K562 (cell line): ENCODE measurements around the gene PTGER4. TPM values are rescaled to one million over a fixed set of nuclear protein-coding genes. Genes with fewer than 3 reads are reported as not detected.

ENCODE experiments used
- ATAC-seq: fragments of 200-7000 bp; cut with Tn5 transposase; 3 replicates; pipeline ENCODE4 v1.9.1; 2020; ENCODE audit warnings: moderate library complexity
- BruUV-seq: library from RNA; stranded (reverse); fragments of 400-500 nt; replicated peaks from 2 replicates; lab custom pipeline; 2021; lab: Mats Ljungman, UMichigan
- CTCF ChIA-PET: fragments of 300-600 bp; formaldehyde crosslinking; extraction: SDS; loops from one replicate; lab custom pipeline; 2021; ENCODE audit warnings: low intra/inter-chr PET ratio; lab: Yijun Ruan, JAX
- POLR2A ChIA-PET: fragments of 300-600, 350-650 bp; sonication (Branson Sonifier 250); formaldehyde crosslinking; extraction: SDS; loops from one replicate; lab custom pipeline; 2021; ENCODE audit warnings: antibody characterized with exemption, inconsistent platforms; lab: Yijun Ruan, JAX
- DNase-seq, 4 experiments: peaks; one replicate each; pipeline versions ENCODE4 v3.0.0 to v3.0.0-alpha.2; 2011 to 2018; ENCODE audit warnings: low spot score in 3 of 4, mixed read lengths in 3 of 4; ENCODE audit errors: extremely low read depth in 1 of 4
- FAIRE-seq: peaks from 2 replicates; lab custom pipeline; 2011; peaks lifted over from hg19 to GRCh38; lab: Jason Lieb, UNC
- H2AFZ ChIP-seq: 2 replicates; pipeline ENCODE4 v1.6.0; 2011; ENCODE audit warnings: low read depth, low read length, control low read depth, inconsistent platforms
- H3K27ac ChIP-seq: fragments of 200-600 bp; 3 replicates; pipeline ENCODE4 v1.8.0; 2011; ENCODE audit warnings: low read depth, mild to moderate bottlenecking, control low read depth, inconsistent platforms, low read length, moderate library complexity, mixed read lengths; ENCODE audit errors: extremely low read depth
- H3K27me3 ChIP-seq, 2 experiments: fragments of 300-600 bp in 1 of 2; 2 replicates in 1 of 2; 3 replicates in 1 of 2; pipeline versions ENCODE4 v1.6.0 to v1.8.0; 2011; ENCODE audit warnings: inconsistent platforms in 2 of 2, low read length in 2 of 2, mild to moderate bottlenecking in 1 of 2, mixed read lengths in 1 of 2, moderate library complexity in 1 of 2; ENCODE audit not compliant: control insufficient read depth in 2 of 2, insufficient read depth in 2 of 2
- H3K36me3 ChIP-seq: fragments of 300-600 bp; 3 replicates; pipeline ENCODE4 v1.8.0; 2011; ENCODE audit warnings: mild to moderate bottlenecking, low read length, inconsistent platforms; ENCODE audit not compliant: control insufficient read depth, insufficient read depth
- H3K4me1 ChIP-seq, 2 experiments: fragments of 200-600 bp in 1 of 2; replicated peaks in 1 of 2; 2 replicates in 1 of 2; 3 replicates in 1 of 2; pipeline versions ENCODE4 v1.5.1 to v1.8.0; 2011; ENCODE audit warnings: inconsistent platforms in 2 of 2, low read length in 2 of 2, mild to moderate bottlenecking in 1 of 2, mixed read lengths in 1 of 2, moderate library complexity in 1 of 2; ENCODE audit not compliant: control insufficient read depth in 2 of 2, insufficient read depth in 2 of 2
- H3K4me2 ChIP-seq: 2 replicates; pipeline ENCODE4 v1.6.1; 2011; ENCODE audit warnings: low read length, control low read depth, inconsistent platforms, mixed read lengths; ENCODE audit not compliant: insufficient read depth
- H3K4me3 ChIP-seq: fragments of 200-600 bp; sonication (generic), shearing (Covaris generic); 2 replicates; pipeline ENCODE4 v1.5.1; 2016; ENCODE audit warnings: control low read depth, inconsistent platforms
- H3K79me2 ChIP-seq: fragments of 200-600 bp; 3 replicates; pipeline ENCODE4 v1.8.0; 2011; ENCODE audit warnings: low read length, inconsistent platforms; ENCODE audit not compliant: control insufficient read depth, insufficient read depth
- H3K9ac ChIP-seq, 2 experiments: 2 replicates each; pipeline versions ENCODE4 v1.6.0 to v1.6.1; 2011; ENCODE audit warnings: low read depth in 2 of 2, low read length in 2 of 2, control low read depth in 1 of 2, inconsistent platforms in 1 of 2, mild to moderate bottlenecking in 1 of 2, mixed read lengths in 1 of 2; ENCODE audit not compliant: insufficient read depth in 1 of 2
- H3K9me1 ChIP-seq: one replicate; pipeline ENCODE4 v1.6.0; 2011; ENCODE audit warnings: inconsistent platforms, mild to moderate bottlenecking, low read length, moderate library complexity; ENCODE audit not compliant: control insufficient read depth, insufficient read depth
- H3K9me3 ChIP-seq: replicated peaks from 2 replicates; pipeline ENCODE4 v1.5.1; 2011; ENCODE audit warnings: low read depth, low read length, inconsistent platforms; ENCODE audit not compliant: control insufficient read depth, insufficient read depth
- H4K20me1 ChIP-seq: replicated peaks from 2 replicates; pipeline ENCODE4 v1.6.1; 2011; ENCODE audit warnings: low read length, inconsistent platforms, mixed read lengths; ENCODE audit not compliant: control insufficient read depth, insufficient read depth
- DEAF1 ChIP-seq: fragments of 450-650 bp; formaldehyde crosslinking; IDR thresholded peaks from 2 replicates; pipeline ENCODE4 v1.4.0; 2020; ENCODE audit warnings: mild to moderate bottlenecking, moderate library complexity
- EP400 ChIP-seq: fragments of 450-650 bp; IDR thresholded peaks from 2 replicates; pipeline ENCODE4 v1.6.1; 2017; ENCODE audit warnings: antibody characterized with exemption, mild to moderate bottlenecking, moderate library complexity
- ILK ChIP-seq: fragments of 450-650 bp; IDR thresholded peaks from 2 replicates; pipeline ENCODE4 v1.6.1; 2016; ENCODE audit warnings: missing genetic modification characterization, low read depth, mild to moderate bottlenecking, missing compliant biosample characterization, moderate library complexity, borderline replicate concordance
- NCOA1 ChIP-seq: fragments of 450-650 bp; IDR thresholded peaks from 2 replicates; pipeline ENCODE4 v1.6.1; 2016; ENCODE audit warnings: low read depth
- PREB ChIP-seq: sonication (generic); formaldehyde crosslinking; IDR thresholded peaks from 2 replicates; pipeline ENCODE4 v1.8.1; 2023; ENCODE audit warnings: mild to moderate bottlenecking, missing genetic modification reagents
- RBM34 ChIP-seq: fragments of 200-400 bp; formaldehyde crosslinking; IDR thresholded peaks from 2 replicates; pipeline ENCODE4 v1.6.1; 2018; ENCODE audit warnings: low read length, borderline replicate concordance; ENCODE audit not compliant: insufficient read depth
- SIN3B ChIP-seq: fragments of 450-650 bp; IDR thresholded peaks from 2 replicates; pipeline ENCODE4 v1.6.1; 2017; ENCODE audit warnings: low read depth, mild to moderate bottlenecking, moderate library complexity
- SMAD4 ChIP-seq: fragments of 250-450 bp; sonication (Bioruptor Pico); conservative IDR thresholded peaks from 2 replicates; pipeline ENCODE4 v1.8.0; 2021; ENCODE audit warnings: inconsistent platforms, mild to moderate bottlenecking, moderate library complexity
- TCF15 ChIP-seq: fragments of 250-450 bp; sonication (Bioruptor Pico); IDR thresholded peaks from 2 replicates; pipeline ENCODE4 v1.8.0; 2022; ENCODE audit warnings: moderate library complexity, mild to moderate bottlenecking, inconsistent platforms
- TEAD2 ChIP-seq: fragments of 450-650 bp; IDR thresholded peaks from 2 replicates; pipeline ENCODE4 v1.6.1; 2016; ENCODE audit warnings: missing genetic modification characterization, control low read depth, missing compliant biosample characterization
- U2AF2 ChIP-seq: fragments of 200-400 bp; formaldehyde crosslinking; optimal IDR thresholded peaks from 2 replicates; pipeline ENCODE3; 2017; ENCODE audit warnings: low read depth, mild to moderate bottlenecking, low read length
- ZNF224 ChIP-seq: sonication (generic); formaldehyde crosslinking; IDR thresholded peaks from 2 replicates; pipeline ENCODE4 v1.8.0; 2022; ENCODE audit warnings: mild to moderate bottlenecking, missing genetic modification reagents
- WGBS: fragments of 100-300 bp; shearing (Covaris generic); methylation state at CpG from one replicate; pipeline ENCODE4 v1.1.6; 2016; ENCODE audit warnings: low coverage, mixed read lengths; ENCODE audit not compliant: insufficient coverage; ENCODE audit errors: missing lambda C conversion rate; 5-methylcytosine and 5-hydroxymethylcytosine counted together
- in situ Hi-C: fragments of 300-500 bp; cut with MboI; formaldehyde crosslinking; loops from 4 replicates; pipeline ENCODE4 v1.15.0; 2018; ENCODE audit warnings: inconsistent platforms, mixed read lengths
- intact Hi-C: fragments of 100-400 bp; cut with micrococcal nuclease; formaldehyde crosslinking; loops from 2 replicates; pipeline ENCODE4 v1.14.2; 2022
- polyA plus RNA-seq, 8 experiments: library from polyadenylated mRNA; depleted of rRNA in 4 of 8; stranded (reverse) in 5 of 8; unstranded in 3 of 8; fragments of >200 nt; fragmentation: Nextera tagmentation in 2 of 8; fragmentation: Illumina TruSeq in 1 of 8; extraction: Ambion mirVana in 2 of 8; extraction: Trizol in 1 of 8; gene quantifications; 2 replicates each; pipeline versions ENCODE4 v1.2.1 to v1.2.3, GENCODE V29; 2011 to 2014; ENCODE audit warnings: inconsistent platforms in 1 of 8, missing spikeins in 1 of 8
- total RNA-seq, 7 experiments: library from RNA; depleted of rRNA in 6 of 7; stranded (reverse); fragments of >200 nt in 6 of 7; fragmentation: Illumina TruSeq in 2 of 7; extraction: Trizol in 2 of 7; gene quantifications; 2 replicates each; pipeline versions ENCODE4 v1.2.1 to v1.2.3, GENCODE V29; 2011 to 2021; ENCODE audit warnings: low replicate concordance in 1 of 7

The PTGER4 gene
- total and polyA plus RNA-seq, 9 of the 15 experiments (the other 6 are each of a cell fraction or from before 2014, with no cell fraction given): 0.31 TPM; not detected in 8

GRCh38 chr5:40667161-40667663 is 12.5 kb upstream of the PTGER4 start:
- no peaks in the 10 kb centered on the region for H4K20me1 ChIP-seq
- no TSS peak for BruUV-seq
- ATAC-seq (no peak), DNase-seq (no peak), FAIRE-seq (no peak)
- no peaks in the 10 kb centered on the region for H3K9me1 ChIP-seq
- H3K4me3 ChIP-seq: no peak overlapping the region
- H3K4me2 ChIP-seq: no peak overlapping the region
- CTCF ChIA-PET: no interaction called here
- no peak overlapping the region for H3K27ac ChIP-seq
- no peak overlapping the region for H3K9ac ChIP-seq
- no peaks in the 10 kb centered on the region for H3K79me2 ChIP-seq
- H3K27me3 ChIP-seq: no peaks in the 10 kb centered on the region; a peak in 1 of 5 replicates
- no peaks in the 10 kb centered on the region for H3K36me3 ChIP-seq
- TF ChIP-seq U2AF2 (no peak), RBM34 (no peak)
- TF ChIP-seq, all 486 proteins: peak for 0
- H3K9me3 ChIP-seq: no peaks in the 10 kb centered on the region
- intact Hi-C loops (no loop called here), in situ Hi-C loops (no loop called here)
- POLR2A ChIA-PET: no interaction called here
- H2AFZ ChIP-seq: no peak overlapping the region
- H3K4me1 ChIP-seq: no peaks in the 10 kb centered on the region

- no peak overlapping the region for H3K27ac ChIP-seq
- H3K27me3 ChIP-seq: no peaks in the 10 kb centered on the region; a peak in 1 of 5 replicates
- under 1% methylated on average over 6 of the region's 6 CpGs for WGBS
- in situ Hi-C loops: no loop called here
- no peaks in the 10 kb centered on the region for H3K36me3 ChIP-seq
- POLR2A ChIA-PET: interaction anchor here (0.8 kb wide), 1 partner anchor 8 kb away, joined by 3 read pairs; no protein-coding TSS in a partner anchor
- ATAC-seq: no peak
- H2AFZ ChIP-seq: no peak overlapping the region
- intact Hi-C loops: no loop called here
- H3K9me3 ChIP-seq: no peaks in the 10 kb centered on the region
- no peak overlapping the region for H3K4me3 ChIP-seq
- no peak overlapping the region for H3K9ac ChIP-seq
- no peak for FAIRE-seq
- no peaks in the 10 kb centered on the region for H4K20me1 ChIP-seq
- H3K9me1 ChIP-seq: no peaks in the 10 kb centered on the region
- no peak for DNase-seq
- no peaks in the 10 kb centered on the region for H3K79me2 ChIP-seq
- H3K4me2 ChIP-seq: no peak overlapping the region
- BruUV-seq: no TSS peak
- CTCF ChIA-PET: no interaction called here
- H3K4me1 ChIP-seq: no peaks in the 10 kb centered on the region
- no peak for TF ChIP-seq SIN3B
- TF ChIP-seq PREB (CRISPR knock-in tag): no peak
- no peak for TF ChIP-seq NCOA1
- TF ChIP-seq TEAD2: no peak
- TF ChIP-seq SMAD4 (CRISPR knock-in tag): no peak
- TF ChIP-seq ILK (tag): no peak
- TF ChIP-seq TCF15 (CRISPR knock-in tag): no peak
- TF ChIP-seq DEAF1 (CRISPR knock-in tag): no peak
- TF ChIP-seq ZNF224 (CRISPR knock-in tag): no peak
- TF ChIP-seq EP400: no peak
Observed at GRCh38 chr5:40669606-40670390, 9.9 kb upstream of the PTGER4 start.
